NCI-H524 (cell line): ENCODE data around the gene SLC35G2.
"Not testable (repeated sequence)": the region's sequence is repeated elsewhere in the genome, so short reads cannot be mapped to it uniquely, and the experiment has no call there.

ENCODE experiments used
- DNase-seq, 2 experiments: peaks; one replicate each; lab custom pipeline; 2025; lab: John Stamatoyannopoulos, UW

SLC35G2 gene

GRCh38 chr3:136818769-136819391 lies at the start of gene SLC35G2:
TSS of gene SLC35G2 (plus strand) at chr3:136819126. CDS start at chr3:136854461, 35,335 bp downstream.
- peak; percentile 89 to 96 for DNase-seq

GRCh38 chr3:136772709-136773108 lies 46.2 kb upstream of the SLC35G2 start:
- no peak for DNase-seq

- no peak for DNase-seq
Measured at GRCh38 chr3:136778865-136779264, 40.1 kb upstream of the SLC35G2 start.

GRCh38 chr3:136780741-136781140 lies 38.2 kb upstream of the SLC35G2 start:
- DNase-seq = no peak

- DNase-seq = peak in 1 of 2 experiments; percentile 22
Measured at GRCh38 chr3:136783708-136784191, 35.2 kb upstream of the SLC35G2 start.

- peak in 1 of 2 experiments; percentile 25 for DNase-seq
Measured at GRCh38 chr3:136787349-136787748, 31.6 kb upstream of the SLC35G2 start.

GRCh38 chr3:136788154-136788553 lies 30.8 kb upstream of the SLC35G2 start:
- DNase-seq = no peak

GRCh38 chr3:136789976-136790375 lies 28.9 kb upstream of the SLC35G2 start:
- no peak for DNase-seq

- no peak for DNase-seq
Measured at GRCh38 chr3:136790786-136791185, 28.1 kb upstream of the SLC35G2 start.

GRCh38 chr3:136792556-136793330 lies 26.2 kb upstream of the SLC35G2 start:
- DNase-seq = peak; percentile 26 to 56

GRCh38 chr3:136801146-136801545 lies 17.8 kb upstream of the SLC35G2 start:
- DNase-seq = not testable (repeated sequence)

GRCh38 chr3:136802481-136802996 lies 16.4 kb upstream of the SLC35G2 start:
- DNase-seq = no peak

- DNase-seq = no peak
Measured at GRCh38 chr3:136804141-136804540, 14.8 kb upstream of the SLC35G2 start.

GRCh38 chr3:136804813-136805212 lies 14.1 kb upstream of the SLC35G2 start:
- DNase-seq = peak; percentile 52 to 85

GRCh38 chr3:136805795-136806194 lies 13.1 kb upstream of the SLC35G2 start:
- DNase-seq = no peak

GRCh38 chr3:136811701-136812100 lies 7.2 kb upstream of the SLC35G2 start:
- DNase-seq = no peak

GRCh38 chr3:136817448-136817847 lies 1.5 kb upstream of the SLC35G2 start:
- no peak for DNase-seq

- DNase-seq = peak; percentile 78 to 89
Measured at GRCh38 chr3:136818191-136818768, 646 bp upstream of the SLC35G2 start.

- DNase-seq = peak in 1 of 2 experiments; percentile 79
Measured at GRCh38 chr3:136819392-136819730, 435 bp downstream of the SLC35G2 start.

- DNase-seq = peak; percentile 51 to 79
Measured at GRCh38 chr3:136819731-136820679, 1.1 kb downstream of the SLC35G2 start.

GRCh38 chr3:136831461-136831860 lies 12.5 kb downstream of the SLC35G2 start:
- DNase-seq = no peak
